OCI-LY7 (cell line): Measurements from ENCODE around the gene RPS6KA2.

Experiments used
- EZH2phosphoT487 ChIP-seq: fragments of 200-600 bp; sonication (generic); IDR thresholded peaks from 2 replicates; pipeline ENCODE4 v1.6.1; 2018; ENCODE audit warnings: low read depth, borderline replicate concordance, mild to moderate bottlenecking, mixed run types, antibody characterized with exemption, low read length, moderate library complexity, mixed read lengths
- TF ChIP-seq, protein P1 (sequence below): fragments of 200-600 bp; sonication (generic); conservative IDR thresholded peaks from 2 replicates; pipeline ENCODE4 v1.5.1; 2014; ENCODE audit warnings: mild to moderate bottlenecking, antibody characterized with exemption, low read length, moderate library complexity, mixed read lengths

DNA sequence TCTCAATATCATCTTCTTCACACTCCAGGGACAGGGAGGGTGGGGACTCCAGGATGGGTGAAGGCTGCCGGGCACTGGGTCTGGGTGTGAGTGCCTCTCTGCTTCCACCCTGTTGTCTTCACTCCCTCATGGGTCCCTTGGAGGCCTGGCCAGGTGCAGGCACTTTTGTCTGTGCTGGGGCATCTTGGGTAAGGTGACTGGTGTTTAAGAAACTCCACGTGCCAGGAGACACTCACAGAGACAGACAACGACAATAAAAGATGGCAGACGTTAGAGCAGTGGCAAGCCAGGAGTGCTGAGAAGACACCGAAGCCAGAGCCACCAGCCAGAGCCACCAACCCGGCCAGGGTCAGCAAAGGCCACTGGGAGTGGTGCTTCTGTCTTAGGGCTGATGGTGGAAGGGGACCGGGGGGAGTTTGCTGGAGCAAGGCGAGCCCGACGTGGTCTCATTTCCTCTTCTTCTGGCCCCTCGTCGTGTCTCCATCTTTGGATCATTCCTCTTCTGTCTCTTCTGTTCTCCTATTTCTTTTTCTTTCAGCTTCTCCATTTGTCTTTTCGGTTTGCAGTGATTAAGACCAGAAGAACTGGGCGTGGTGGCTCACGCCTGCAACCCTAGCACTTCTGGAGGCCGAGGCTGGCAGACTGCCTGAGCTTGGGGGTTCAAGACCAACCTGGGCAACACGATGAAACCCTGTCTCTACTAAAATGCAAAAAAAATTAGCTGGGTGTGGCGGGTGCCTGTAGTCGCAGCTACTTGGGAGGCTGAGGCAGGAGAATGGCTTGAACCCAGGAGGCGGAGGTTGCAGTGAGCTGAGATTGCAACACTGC is 131.3 kb downstream of the RPS6KA2 start:
- TF ChIP-seq, protein P1, sequence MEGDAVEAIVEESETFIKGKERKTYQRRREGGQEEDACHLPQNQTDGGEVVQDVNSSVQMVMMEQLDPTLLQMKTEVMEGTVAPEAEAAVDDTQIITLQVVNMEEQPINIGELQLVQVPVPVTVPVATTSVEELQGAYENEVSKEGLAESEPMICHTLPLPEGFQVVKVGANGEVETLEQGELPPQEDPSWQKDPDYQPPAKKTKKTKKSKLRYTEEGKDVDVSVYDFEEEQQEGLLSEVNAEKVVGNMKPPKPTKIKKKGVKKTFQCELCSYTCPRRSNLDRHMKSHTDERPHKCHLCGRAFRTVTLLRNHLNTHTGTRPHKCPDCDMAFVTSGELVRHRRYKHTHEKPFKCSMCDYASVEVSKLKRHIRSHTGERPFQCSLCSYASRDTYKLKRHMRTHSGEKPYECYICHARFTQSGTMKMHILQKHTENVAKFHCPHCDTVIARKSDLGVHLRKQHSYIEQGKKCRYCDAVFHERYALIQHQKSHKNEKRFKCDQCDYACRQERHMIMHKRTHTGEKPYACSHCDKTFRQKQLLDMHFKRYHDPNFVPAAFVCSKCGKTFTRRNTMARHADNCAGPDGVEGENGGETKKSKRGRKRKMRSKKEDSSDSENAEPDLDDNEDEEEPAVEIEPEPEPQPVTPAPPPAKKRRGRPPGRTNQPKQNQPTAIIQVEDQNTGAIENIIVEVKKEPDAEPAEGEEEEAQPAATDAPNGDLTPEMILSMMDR, result no peak
- TF ChIP-seq EZH2phosphoT487, result no peak
